Activated naive CD8-positive, alpha-beta T cell treated with anti-CD3 and anti-CD28 coated beads, Interleukin-2, amount 10 ng/mL, durations not matched to agents 7 days and 5 days (primary cell): ENCODE measurements around the gene PDCD11. TPM values are rescaled to one million over a fixed set of nuclear protein-coding genes. Genes with fewer than 3 reads are reported as not detected.

ENCODE experiments used
- ATAC-seq: fragments of 150-1000 bp; cut with Tn5 transposase; one replicate; pipeline ENCODE4 v1.10.0; 2021; ENCODE audit warnings: low read depth, moderate library complexity
- POLR2A ChIA-PET: fragments of 350-600 bp; sonication (Branson Sonifier 250); formaldehyde crosslinking; loops from one replicate; lab custom pipeline; 2021; ENCODE audit warnings: antibody characterized with exemption; lab: Charles Lee
- DNase-seq: peaks from one replicate; pipeline ENCODE4 v3.0.0; 2021
- H3K27ac Mint-ChIP-seq: one replicate; pipeline ENCODE4 v1.8.0; 2022; ENCODE audit warnings: mild to moderate bottlenecking, mixed read lengths
- H3K27me3 Mint-ChIP-seq: one replicate; pipeline ENCODE4 v1.8.0; 2022; ENCODE audit warnings: mild to moderate bottlenecking, moderate library complexity, mixed read lengths
- H3K36me3 Mint-ChIP-seq: one replicate; pipeline ENCODE4 v1.8.0; 2021; ENCODE audit warnings: mild to moderate bottlenecking, mixed read lengths
- H3K4me1 Mint-ChIP-seq: one replicate; pipeline ENCODE4 v1.8.0; 2021; ENCODE audit warnings: mixed read lengths
- H3K4me3 Mint-ChIP-seq: one replicate; pipeline ENCODE4 v1.8.0; 2022; ENCODE audit warnings: mild to moderate bottlenecking, moderate library complexity, mixed read lengths
- H3K9me3 Mint-ChIP-seq: one replicate; pipeline ENCODE4 v1.8.0; 2021; ENCODE audit warnings: mixed read lengths
- microRNA-seq: library from miRNA; unstranded; fragments of <30 nt; microRNA quantifications from one replicate; pipeline ENCODE4 v1.2.0, GENCODE V29; 2022
- total RNA-seq, 2 experiments: library from RNA; stranded (reverse); gene quantifications; one replicate each; pipeline ENCODE4 v1.2.3, GENCODE V29; 2021

The PDCD11 gene
- total RNA-seq, 2 experiments from 2014 or later: 45.1 to 49.9 TPM

GRCh38 chr10:103491729-103492364, 95.4 kb downstream of the PDCD11 start:
- H3K4me1 Mint-ChIP-seq: peaks cover 11% of the 10 kb centered on the region
- no peak overlapping the region for H3K4me3 Mint-ChIP-seq
- no peaks in the 10 kb centered on the region for H3K36me3 Mint-ChIP-seq
- H3K27ac Mint-ChIP-seq: no peak overlapping the region
- no peaks in the 10 kb centered on the region for H3K9me3 Mint-ChIP-seq
- POLR2A ChIA-PET: interaction anchor here (0.5 kb wide), 2 partner anchors 9 to 332 kb away, joined by 3 to 6 read pairs; no protein-coding TSS in a partner anchor
- peaks cover 45% of the 10 kb centered on the region for H3K27me3 Mint-ChIP-seq
- DNase-seq (no peak), ATAC-seq (no peak)

DNA sequence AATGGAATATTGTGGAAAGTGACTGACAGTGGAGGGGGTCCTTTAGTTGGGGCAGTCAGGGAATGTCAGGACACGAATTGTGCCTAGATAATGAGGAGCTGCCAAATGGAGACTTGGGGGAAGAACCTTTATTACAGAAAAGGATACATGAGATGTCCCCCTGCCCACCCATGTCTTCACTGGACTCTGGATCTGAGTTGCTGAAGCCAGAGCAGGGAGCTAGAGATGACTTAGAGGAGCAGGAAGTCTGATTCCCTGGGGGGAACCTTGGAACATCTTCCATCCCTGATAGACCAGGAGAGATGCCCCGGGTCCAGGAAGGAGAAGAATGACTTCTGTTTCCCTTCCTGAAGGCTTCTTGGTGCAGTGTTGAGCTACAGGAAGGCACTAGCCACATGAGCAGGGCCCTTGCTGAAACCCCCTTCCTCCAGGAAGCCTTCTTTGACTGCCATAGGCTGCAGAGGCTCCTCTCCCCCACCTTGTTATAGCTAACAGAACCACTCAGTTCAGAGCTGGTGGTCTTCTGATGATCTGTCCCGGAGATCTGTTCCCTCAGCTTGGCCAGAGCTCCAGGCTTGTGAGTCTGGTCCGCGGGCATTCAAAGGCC, 96.3 kb downstream of the PDCD11 start:
- Mint-ChIP-seq H3K4me3 (peak overlapping the region; percentile 85), H3K4me1 (peaks cover 11% of the 10 kb centered on the region), H3K27ac (no peak overlapping the region), H3K9me3 (no peaks in the 10 kb centered on the region), H3K27me3 (peaks cover 55% of the 10 kb centered on the region), H3K36me3 (no peaks in the 10 kb centered on the region)
- DNase-seq (no peak), ATAC-seq (no peak)
- POLR2A ChIA-PET: interaction anchor here (0.6 to 1.1 kb wide), 5 partner anchors 12 to 96 kb away, joined by 3 read pairs; partner anchors contain the start of genes ATP5MK and PDCD11

DNA sequence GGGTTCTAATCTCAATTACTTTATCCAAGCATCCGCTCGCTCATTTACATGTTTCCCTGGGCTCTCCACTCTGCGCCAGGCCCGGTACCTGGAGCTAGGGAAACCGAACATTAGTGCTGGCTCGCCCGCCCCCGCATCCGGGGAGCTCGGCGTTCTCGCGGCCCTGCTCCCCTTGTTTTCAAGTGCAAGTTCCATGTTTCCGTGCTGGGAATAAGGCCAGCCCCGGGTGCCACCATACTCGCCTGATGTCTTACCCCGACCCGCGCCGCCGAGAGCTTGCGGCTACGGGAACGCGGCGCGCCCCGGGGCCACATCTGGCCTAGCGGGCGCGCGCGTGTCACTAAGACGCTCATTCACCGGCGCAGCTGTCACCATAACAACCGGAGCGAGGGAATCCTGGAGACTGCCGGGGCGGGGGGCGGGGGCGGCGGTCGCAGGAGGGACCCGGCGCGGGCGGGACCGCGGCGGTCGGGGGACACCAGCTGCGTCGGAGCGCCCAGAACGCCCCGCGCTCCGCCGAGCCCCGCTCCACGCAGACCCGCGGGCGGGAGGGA, 97.0 kb downstream of the PDCD11 start, which contains the start of gene NEURL1:
Gene NEURL1 (plus strand): TSS at position 344 of the 554 bp plus-strand sequence. CDS start 683 bp downstream, outside the sequence.
- H3K27ac Mint-ChIP-seq: no peak within 1 kb of the TSS
- H3K4me1 Mint-ChIP-seq: peaks cover 11% of the 10 kb centered on the region
- no peaks in the 10 kb centered on the region for H3K36me3 Mint-ChIP-seq
- H3K4me3 Mint-ChIP-seq: peak within 1 kb of the TSS; percentile 85
- DNase-seq: peak; percentile 61
- ATAC-seq: peak; percentile 23
- POLR2A ChIA-PET: interaction anchor here (0.6 to 1.1 kb wide), 6 partner anchors 11 to 125 kb away, joined by 3 read pairs; partner anchors contain the start of genes ATP5MK and PDCD11
- H3K9me3 Mint-ChIP-seq: no peaks in the 10 kb centered on the region
- H3K27me3 Mint-ChIP-seq: peaks cover 55% of the 10 kb centered on the region

GRCh38 chr10:103493916-103494877, 97.8 kb downstream of the PDCD11 start:
- Mint-ChIP-seq H3K27me3 (peaks cover 51% of the 10 kb centered on the region), H3K4me1 (peaks cover 11% of the 10 kb centered on the region), H3K9me3 (no peaks in the 10 kb centered on the region), H3K36me3 (no peaks in the 10 kb centered on the region), H3K4me3 (peak overlapping the region; percentile 64), H3K27ac (no peak overlapping the region)
- POLR2A ChIA-PET: interaction anchor here (0.7 to 1.0 kb wide), 3 partner anchors 10 to 452 kb away, joined by 3 read pairs; no protein-coding TSS in a partner anchor
- ATAC-seq (peak; percentile 71), DNase-seq (peak; percentile 69)

GRCh38 chr10:103495321-103495720, 98.9 kb downstream of the PDCD11 start:
- peaks cover 58% of the 10 kb centered on the region for H3K27me3 Mint-ChIP-seq
- H3K9me3 Mint-ChIP-seq: no peaks in the 10 kb centered on the region
- DNase-seq: no peak
- no peaks in the 10 kb centered on the region for H3K36me3 Mint-ChIP-seq
- peaks cover 8% of the 10 kb centered on the region for H3K4me1 Mint-ChIP-seq
- POLR2A ChIA-PET: no interaction called here
- H3K27ac Mint-ChIP-seq: no peak overlapping the region
- no peak overlapping the region for H3K4me3 Mint-ChIP-seq
- ATAC-seq: no peak

Small RNAs within 50 kb of the gene (microRNA-seq; reads per million reads assigned to microRNA genes)
- 1,862 reads per million, percentile 84 among the genes with 10 or more reads in this experiment for gene MIR1307

Other genes starting within 250 kb of the PDCD11 start
- gene NT5C2, start 203.4 kb upstream of the PDCD11 start, total RNA-seq: 10 to 100 TPM; 68.9 to 69.4 TPM
- not detected for gene RPEL1, start 150.7 kb upstream of the PDCD11 start, total RNA-seq
- under 1 TPM in 1 of 2 experiments, not detected in 1; 0.09 TPM for gene INA, start 119.5 kb upstream of the PDCD11 start, total RNA-seq
- gene PCGF6, start 45.5 kb upstream of the PDCD11 start, total RNA-seq: 10 to 100 TPM; 13.6 to 14.7 TPM
- 10 to 100 TPM; 11.6 to 12.1 TPM for gene TAF5, start 28.6 kb upstream of the PDCD11 start, total RNA-seq
- gene ATP5MK, start 151 bp upstream of the PDCD11 start, total RNA-seq: 100 to 1,000 TPM; 264 to 291 TPM
- 100 to 1,000 TPM; 117 to 124 TPM for gene CALHM2, start 55.7 kb downstream of the PDCD11 start, total RNA-seq
- under 1 TPM; 0.74 to 0.94 TPM for gene CALHM1, start 62.3 kb downstream of the PDCD11 start, total RNA-seq
- gene CALHM3, start 82.6 kb downstream of the PDCD11 start, total RNA-seq: under 1 TPM; 0.17 to 0.67 TPM
- gene NEURL1, start 97.1 kb downstream of the PDCD11 start, total RNA-seq: 1 to 10 TPM; 1.6 to 2.0 TPM